ENCODE data around the gene SP140. TPM values are rescaled to one million over a fixed set of nuclear protein-coding genes. Genes with fewer than 3 reads are reported as not detected.

The SP140 gene
- total RNA-seq, 2 experiments from 2014 or later = 4.8 to 6.4 TPM

DNA sequence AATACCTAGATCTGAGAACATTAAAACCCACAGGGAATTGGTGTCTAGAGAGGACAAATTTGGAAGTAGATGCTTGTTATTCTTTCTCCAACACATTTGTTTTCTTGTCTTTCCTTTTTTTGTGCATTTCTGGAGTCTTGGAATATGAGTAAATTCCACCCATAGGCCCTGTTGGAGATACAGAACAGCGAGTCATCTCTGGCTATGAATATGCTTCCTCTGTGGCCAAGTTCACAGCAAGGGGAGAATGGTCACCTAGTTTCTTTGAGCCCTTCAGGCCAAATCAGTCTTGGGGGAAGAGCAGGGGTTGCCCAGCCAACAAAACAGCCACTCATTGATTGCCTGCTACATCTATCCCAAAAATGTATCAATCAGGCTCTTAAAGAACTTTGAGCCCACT lies 132.8 kb downstream of the SP140 start:
- Histone ChIP-seq H3K4me2 (ENCODE audit: low read length) (no peak overlapping the region), H3K36me3 (ENCODE audit: insufficient read depth, low read length) (peaks cover 24% of the 10 kb centered on the region), H3K4me1 (ENCODE audit: insufficient read depth, low read length, poor library complexity, severe bottlenecking) (peaks cover 18% of the 10 kb centered on the region), H3K79me2 (ENCODE audit: insufficient read depth, low read depth, low read length) (no peaks in the 10 kb centered on the region), H3K9me2 (ENCODE audit: insufficient read depth, low read length) (no peaks in the 10 kb centered on the region), H4K20me1 (ENCODE audit: insufficient read depth, low read length) (no peaks in the 10 kb centered on the region), H2AFZ (ENCODE audit: low read length) (no peak overlapping the region), H3K9me3 (ENCODE audit: low read length) (no peaks in the 10 kb centered on the region), H3K4me3 (ENCODE audit: low read depth, low read length, poor library complexity, severe bottlenecking) (no peak overlapping the region), H3K27ac (ENCODE audit: low read depth, low read length, poor library complexity, severe bottlenecking) (no peak overlapping the region)
- intact Hi-C loops (cut with micrococcal nuclease; ENCODE audit: unreplicated experiment) = no loop called here
- TF ChIP-seq EZH2phosphoT487 (IDR thresholded peaks at IDR 0.05; ENCODE audit: borderline replicate concordance, low read depth, low read length) = no peak
- TF ChIP-seq, protein P1, sequence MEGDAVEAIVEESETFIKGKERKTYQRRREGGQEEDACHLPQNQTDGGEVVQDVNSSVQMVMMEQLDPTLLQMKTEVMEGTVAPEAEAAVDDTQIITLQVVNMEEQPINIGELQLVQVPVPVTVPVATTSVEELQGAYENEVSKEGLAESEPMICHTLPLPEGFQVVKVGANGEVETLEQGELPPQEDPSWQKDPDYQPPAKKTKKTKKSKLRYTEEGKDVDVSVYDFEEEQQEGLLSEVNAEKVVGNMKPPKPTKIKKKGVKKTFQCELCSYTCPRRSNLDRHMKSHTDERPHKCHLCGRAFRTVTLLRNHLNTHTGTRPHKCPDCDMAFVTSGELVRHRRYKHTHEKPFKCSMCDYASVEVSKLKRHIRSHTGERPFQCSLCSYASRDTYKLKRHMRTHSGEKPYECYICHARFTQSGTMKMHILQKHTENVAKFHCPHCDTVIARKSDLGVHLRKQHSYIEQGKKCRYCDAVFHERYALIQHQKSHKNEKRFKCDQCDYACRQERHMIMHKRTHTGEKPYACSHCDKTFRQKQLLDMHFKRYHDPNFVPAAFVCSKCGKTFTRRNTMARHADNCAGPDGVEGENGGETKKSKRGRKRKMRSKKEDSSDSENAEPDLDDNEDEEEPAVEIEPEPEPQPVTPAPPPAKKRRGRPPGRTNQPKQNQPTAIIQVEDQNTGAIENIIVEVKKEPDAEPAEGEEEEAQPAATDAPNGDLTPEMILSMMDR (conservative IDR thresholded peaks at IDR 0.05; ENCODE audit: low read length) = no peak
- ChIA-PET CTCF (ENCODE audit: unreplicated experiment) (no interaction called here), POLR2A (no interaction called here)
- DNase-seq (ENCODE audit: low spot score) = no peak
- BruUV-seq (replicated peaks) = no TSS peak

GRCh38 chr2:230360028-230360427 lies 134.5 kb downstream of the SP140 start:
- ChIA-PET POLR2A (interaction anchor here (0.6 kb wide), 2 partner anchors 33 to 64 kb away, joined by 3 to 5 read pairs; partner anchors contain the start of gene SP140L), CTCF (ENCODE audit: unreplicated experiment) (no interaction called here)
- H4K20me1 ChIP-seq (ENCODE audit: insufficient read depth, low read length) = no peaks in the 10 kb centered on the region
- TF ChIP-seq, protein P1 (conservative IDR thresholded peaks at IDR 0.05; ENCODE audit: low read length) = no peak
- no peak for TF ChIP-seq EZH2phosphoT487 (IDR thresholded peaks at IDR 0.05; ENCODE audit: borderline replicate concordance, low read depth, low read length)
- no peak overlapping the region for H2AFZ ChIP-seq (ENCODE audit: low read length)
- peaks cover 28% of the 10 kb centered on the region for H3K36me3 ChIP-seq (ENCODE audit: insufficient read depth, low read length)
- H3K9me2 ChIP-seq (ENCODE audit: insufficient read depth, low read length) = no peaks in the 10 kb centered on the region
- H3K4me1 ChIP-seq (ENCODE audit: insufficient read depth, low read length, poor library complexity, severe bottlenecking) = peaks cover 20% of the 10 kb centered on the region
- H3K4me3 ChIP-seq (ENCODE audit: low read depth, low read length, poor library complexity, severe bottlenecking) = no peak overlapping the region
- DNase-seq (ENCODE audit: low spot score) = no peak
- H3K79me2 ChIP-seq (ENCODE audit: insufficient read depth, low read depth, low read length) = no peaks in the 10 kb centered on the region
- no TSS peak for BruUV-seq (replicated peaks)
- H3K4me2 ChIP-seq (ENCODE audit: low read length) = no peak overlapping the region
- intact Hi-C loops (cut with micrococcal nuclease; ENCODE audit: unreplicated experiment) = no loop called here
- no peaks in the 10 kb centered on the region for H3K9me3 ChIP-seq (ENCODE audit: low read length)
- no peak overlapping the region for H3K27ac ChIP-seq (ENCODE audit: low read depth, low read length, poor library complexity, severe bottlenecking)

GRCh38 chr2:230362030-230362691 lies 136.6 kb downstream of the SP140 start:
- Histone ChIP-seq H3K4me1 (ENCODE audit: insufficient read depth, low read length, poor library complexity, severe bottlenecking) (peaks cover 20% of the 10 kb centered on the region), H3K79me2 (ENCODE audit: insufficient read depth, low read depth, low read length) (no peaks in the 10 kb centered on the region), H3K4me3 (ENCODE audit: low read depth, low read length, poor library complexity, severe bottlenecking) (no peak overlapping the region), H4K20me1 (ENCODE audit: insufficient read depth, low read length) (no peaks in the 10 kb centered on the region), H2AFZ (ENCODE audit: low read length) (peak overlapping the region; percentile 62; the same call in 1 of the 2 replicates), H3K9me2 (ENCODE audit: insufficient read depth, low read length) (no peaks in the 10 kb centered on the region), H3K9me3 (ENCODE audit: low read length) (no peaks in the 10 kb centered on the region), H3K36me3 (ENCODE audit: insufficient read depth, low read length) (peaks cover 28% of the 10 kb centered on the region), H3K27ac (ENCODE audit: low read depth, low read length, poor library complexity, severe bottlenecking) (peak overlapping the region; percentile 41), H3K4me2 (ENCODE audit: low read length) (peak overlapping the region; percentile 58)
- intact Hi-C loops (cut with micrococcal nuclease; ENCODE audit: unreplicated experiment) = no loop called here
- TF ChIP-seq, protein P1 (conservative IDR thresholded peaks at IDR 0.05; ENCODE audit: low read length) = no peak
- TF ChIP-seq EZH2phosphoT487 (IDR thresholded peaks at IDR 0.05; ENCODE audit: borderline replicate concordance, low read depth, low read length) = no peak
- POLR2A ChIA-PET = interaction anchor here (0.5 to 1.2 kb wide), 4 partner anchors 15 to 843 kb away, joined by 3 to 4 read pairs (median 3); no protein-coding TSS in a partner anchor
- no TSS peak for BruUV-seq (replicated peaks)
- peak; percentile 49 for DNase-seq (ENCODE audit: low spot score)
- CTCF ChIA-PET (ENCODE audit: unreplicated experiment) = interaction anchor here (0.9 kb wide), 1 partner anchor 14 kb away, joined by 4 read pairs; no protein-coding TSS in a partner anchor

Data from OCI-LY7 (cell line).